Liver (tissue), 9 donors: ENCODE measurements around the gene TMEM145. TPM values are rescaled to one million over a fixed set of nuclear protein-coding genes. Genes with fewer than 3 reads are reported as not detected.

Experiments
- DNase-seq: peaks from one replicate; pipeline ENCODE4 v3.0.0-alpha.2; 2017; ENCODE audit warnings: low spot score
- H3K27ac ChIP-seq, 2 donors: one replicate each; pipeline ENCODE4 v1.7.0; 2013; ENCODE audit warnings: inconsistent platforms in 2 of 2, low read length in 2 of 2, control low read depth in 1 of 2, low read depth in 1 of 2, mild to moderate bottlenecking in 1 of 2
- H3K27me3 ChIP-seq, 4 donors: one replicate each; pipeline versions ENCODE4 v1.6.1 to v1.7.0; 2013; ENCODE audit warnings: low read length in 3 of 4, inconsistent platforms in 1 of 4, mild to moderate bottlenecking in 1 of 4, moderate library complexity in 1 of 4; ENCODE audit not compliant: control insufficient read depth in 4 of 4, insufficient read depth in 4 of 4
- H3K36me3 ChIP-seq, 4 donors: one replicate each; pipeline versions ENCODE4 v1.6.1 to v1.7.0; 2013; ENCODE audit warnings: low read length in 3 of 4, mild to moderate bottlenecking in 3 of 4, low read depth in 1 of 4, moderate library complexity in 1 of 4; ENCODE audit not compliant: control insufficient read depth in 4 of 4, insufficient read depth in 3 of 4
- H3K4me1 ChIP-seq, 4 donors: one replicate each; pipeline versions ENCODE4 v1.6.1 to v1.7.0; 2013; ENCODE audit warnings: low read length in 3 of 4, mild to moderate bottlenecking in 3 of 4, moderate library complexity in 1 of 4; ENCODE audit not compliant: control insufficient read depth in 4 of 4, insufficient read depth in 4 of 4
- H3K4me3 ChIP-seq, 3 donors: one replicate each; pipeline versions ENCODE4 v1.6.1 to v1.7.0; 2013; ENCODE audit warnings: low read length in 3 of 3, control low read depth in 1 of 3, low read depth in 1 of 3, mild to moderate bottlenecking in 1 of 3
- H3K9ac ChIP-seq, 2 donors: one replicate each; pipeline ENCODE4 v1.7.0; 2013; ENCODE audit warnings: low read length in 2 of 2, mild to moderate bottlenecking in 2 of 2, moderate library complexity in 2 of 2, control low read depth in 1 of 2, low read depth in 1 of 2
- H3K9me3 ChIP-seq, 4 donors: one replicate each; pipeline versions ENCODE4 v1.6.1 to v1.7.0; 2013; ENCODE audit warnings: low read length in 3 of 4; ENCODE audit not compliant: control insufficient read depth in 4 of 4
- EGR1 ChIP-seq, 2 donors: IDR thresholded peaks; 2 replicates each; pipeline ENCODE4 v1.6.1; 2016 to 2018; ENCODE audit warnings: antibody characterized with exemption in 2 of 2, low read depth in 2 of 2
- FOXA1 ChIP-seq: IDR thresholded peaks from 2 replicates; pipeline ENCODE4 v1.6.1; 2016; ENCODE audit warnings: antibody characterized with exemption
- FOXA2 ChIP-seq: IDR thresholded peaks from 2 replicates; pipeline ENCODE4 v1.6.1; 2016; ENCODE audit warnings: antibody characterized with exemption
- GABPA ChIP-seq, 2 donors: IDR thresholded peaks in 1 of 2; conservative IDR thresholded peaks in 1 of 2; 2 replicates each; pipeline ENCODE4 v1.6.1; 2016; ENCODE audit warnings: antibody characterized with exemption in 2 of 2, mild to moderate bottlenecking in 1 of 2, moderate library complexity in 1 of 2
- HNF4A ChIP-seq, 2 donors: conservative IDR thresholded peaks; 2 replicates each; pipeline ENCODE4 v1.6.1; 2016; ENCODE audit warnings: antibody characterized with exemption in 2 of 2, mild to moderate bottlenecking in 2 of 2
- HNF4G ChIP-seq: IDR thresholded peaks from 2 replicates; pipeline ENCODE4 v1.6.1; 2016; ENCODE audit warnings: antibody characterized with exemption
- JUND ChIP-seq, 2 donors: IDR thresholded peaks; 2 replicates each; pipeline ENCODE4 v1.6.1; 2016; ENCODE audit warnings: antibody characterized with exemption in 2 of 2
- NR2F2 ChIP-seq: IDR thresholded peaks from 2 replicates; pipeline ENCODE4 v1.6.1; 2016; ENCODE audit warnings: antibody characterized with exemption
- RAD21 ChIP-seq, 2 donors: IDR thresholded peaks; 2 replicates each; pipeline ENCODE4 v1.6.1; 2016; ENCODE audit warnings: antibody characterized with exemption in 2 of 2, mild to moderate bottlenecking in 2 of 2
- RXRA ChIP-seq, 2 donors: IDR thresholded peaks; 2 replicates each; pipeline ENCODE4 v1.6.1; 2017 to 2018; ENCODE audit warnings: antibody characterized with exemption in 2 of 2, mild to moderate bottlenecking in 1 of 2
- SP1 ChIP-seq: IDR thresholded peaks from 2 replicates; pipeline ENCODE4 v1.6.1; 2018; ENCODE audit warnings: antibody characterized with exemption, mild to moderate bottlenecking
- YY1 ChIP-seq: IDR thresholded peaks from 2 replicates; pipeline ENCODE4 v1.6.1; 2016; ENCODE audit warnings: antibody characterized with exemption, mild to moderate bottlenecking
- WGBS: extraction: QIAGEN DNeasy Blood & Tissue Kit; methylation state at CpG from one replicate; pipeline ENCODE4 v1.1.7; 2013; 5-methylcytosine and 5-hydroxymethylcytosine counted together
- polyA plus RNA-seq, 2 donors: library from polyadenylated mRNA; stranded (reverse) in 1 of 2; unstranded in 1 of 2; fragments of 200-250 nt in 1 of 2; fragments of >200 nt in 1 of 2; fragmentation: Nextera tagmentation in 1 of 2; extraction: Ambion mirVana in 1 of 2; gene quantifications; one replicate each; pipeline versions ENCODE4 v1.2.1 to v1.2.3, GENCODE V29; 2013 to 2015
- total RNA-seq, 2 donors: library from RNA; depleted of rRNA; stranded (reverse); fragments of >200 nt; gene quantifications; one replicate each; pipeline ENCODE4 v1.2.3, GENCODE V29; 2014
- TF ChIP-seq, protein P1 (sequence below): fragments of 150-350 bp; IDR thresholded peaks from 2 replicates; pipeline ENCODE4 v1.5.1; 2017; ENCODE audit warnings: improper control_type of control experiment, low read depth, low read length; ENCODE audit not compliant: missing input control
- TF ChIP-seq, protein P2 (sequence below): IDR thresholded peaks from 2 replicates; pipeline ENCODE4 v1.6.1; 2016; ENCODE audit warnings: antibody characterized with exemption
- TF ChIP-seq, protein P3 (sequence below): IDR thresholded peaks from 2 replicates; pipeline ENCODE4 v1.6.1; 2016; ENCODE audit warnings: antibody characterized with exemption
- TF ChIP-seq, protein P4 (sequence below): IDR thresholded peaks from 2 replicates; pipeline ENCODE4 v1.6.1; 2016; ENCODE audit warnings: antibody characterized with exemption, mild to moderate bottlenecking
- TF ChIP-seq, protein P5 (sequence below): IDR thresholded peaks from 2 replicates; pipeline ENCODE4 v1.6.1; 2016; ENCODE audit warnings: antibody characterized with exemption
- donor health status: healthy.
- donor health status: healthy.
- donor health status: healthy.
- donor health status: healthy.
- donor health status: healthy.

The TMEM145 gene
- total and polyA plus RNA-seq, 4 donors: 0.02 to 0.08 TPM; not detected in 2

DNA sequence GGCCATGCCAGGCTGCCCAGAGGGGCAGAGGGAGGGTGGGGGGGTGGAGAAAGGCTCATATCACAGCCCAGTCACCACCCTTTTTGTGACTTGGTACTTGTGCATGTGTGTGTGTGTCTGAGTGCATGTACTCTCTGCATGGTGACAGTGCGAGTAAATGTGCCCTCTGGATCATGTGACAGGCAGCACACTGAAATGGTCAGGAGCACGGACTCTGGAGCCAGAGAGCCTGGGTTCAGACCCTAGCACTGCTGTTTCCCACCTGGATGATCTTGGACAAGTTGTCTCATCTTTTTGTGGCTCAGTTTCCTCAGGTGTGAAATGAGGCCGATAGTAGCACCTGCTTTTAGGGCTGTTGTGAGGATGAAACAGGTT lies 42.1 kb upstream of the TMEM145 start:
- peaks cover 6 to 35% (median 21%) of the 10 kb centered on the region in 4 donors for H3K4me1 ChIP-seq
- peak overlapping the region; percentile 88 to 99 for H3K9ac ChIP-seq
- H3K27me3 ChIP-seq: no peaks in the 10 kb centered on the region
- H3K27ac ChIP-seq: peak overlapping the region; percentile 81 to 91
- DNase-seq: no peak
- peaks cover 5 to 21% (median 10%) of the 10 kb centered on the region in 4 donors for H3K36me3 ChIP-seq
- peak overlapping the region in 2 of 3 donors; percentile 69 to 78 for H3K4me3 ChIP-seq
- WGBS: 23% methylated on average over 3 of the region's 3 CpGs
- TF ChIP-seq, protein P1, sequence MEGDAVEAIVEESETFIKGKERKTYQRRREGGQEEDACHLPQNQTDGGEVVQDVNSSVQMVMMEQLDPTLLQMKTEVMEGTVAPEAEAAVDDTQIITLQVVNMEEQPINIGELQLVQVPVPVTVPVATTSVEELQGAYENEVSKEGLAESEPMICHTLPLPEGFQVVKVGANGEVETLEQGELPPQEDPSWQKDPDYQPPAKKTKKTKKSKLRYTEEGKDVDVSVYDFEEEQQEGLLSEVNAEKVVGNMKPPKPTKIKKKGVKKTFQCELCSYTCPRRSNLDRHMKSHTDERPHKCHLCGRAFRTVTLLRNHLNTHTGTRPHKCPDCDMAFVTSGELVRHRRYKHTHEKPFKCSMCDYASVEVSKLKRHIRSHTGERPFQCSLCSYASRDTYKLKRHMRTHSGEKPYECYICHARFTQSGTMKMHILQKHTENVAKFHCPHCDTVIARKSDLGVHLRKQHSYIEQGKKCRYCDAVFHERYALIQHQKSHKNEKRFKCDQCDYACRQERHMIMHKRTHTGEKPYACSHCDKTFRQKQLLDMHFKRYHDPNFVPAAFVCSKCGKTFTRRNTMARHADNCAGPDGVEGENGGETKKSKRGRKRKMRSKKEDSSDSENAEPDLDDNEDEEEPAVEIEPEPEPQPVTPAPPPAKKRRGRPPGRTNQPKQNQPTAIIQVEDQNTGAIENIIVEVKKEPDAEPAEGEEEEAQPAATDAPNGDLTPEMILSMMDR: no peak
- TF ChIP-seq SP1 (no peak), FOXA2 (peak; percentile 21), HNF4G (peak; percentile 37), RAD21 (IDR thresholded peaks at IDR 0.05) (no peak), GABPA (IDR thresholded peaks at IDR 0.05 in 1 of 2, conservative IDR thresholded peaks at IDR 0.05 in 1 of 2) (no peak), FOXA1 (peak; percentile 24), NR2F2 (no peak), RXRA (IDR thresholded peaks at IDR 0.05) (peak in 1 of 2 donors; percentile 42), HNF4A (conservative IDR thresholded peaks at IDR 0.05) (peak; percentile 82 to 89), JUND (IDR thresholded peaks at IDR 0.05) (no peak), YY1 (peak; percentile 26), EGR1 (IDR thresholded peaks at IDR 0.05; ENCODE audit: low read depth in 2 of 2) (no peak)
- TF ChIP-seq, protein P2, sequence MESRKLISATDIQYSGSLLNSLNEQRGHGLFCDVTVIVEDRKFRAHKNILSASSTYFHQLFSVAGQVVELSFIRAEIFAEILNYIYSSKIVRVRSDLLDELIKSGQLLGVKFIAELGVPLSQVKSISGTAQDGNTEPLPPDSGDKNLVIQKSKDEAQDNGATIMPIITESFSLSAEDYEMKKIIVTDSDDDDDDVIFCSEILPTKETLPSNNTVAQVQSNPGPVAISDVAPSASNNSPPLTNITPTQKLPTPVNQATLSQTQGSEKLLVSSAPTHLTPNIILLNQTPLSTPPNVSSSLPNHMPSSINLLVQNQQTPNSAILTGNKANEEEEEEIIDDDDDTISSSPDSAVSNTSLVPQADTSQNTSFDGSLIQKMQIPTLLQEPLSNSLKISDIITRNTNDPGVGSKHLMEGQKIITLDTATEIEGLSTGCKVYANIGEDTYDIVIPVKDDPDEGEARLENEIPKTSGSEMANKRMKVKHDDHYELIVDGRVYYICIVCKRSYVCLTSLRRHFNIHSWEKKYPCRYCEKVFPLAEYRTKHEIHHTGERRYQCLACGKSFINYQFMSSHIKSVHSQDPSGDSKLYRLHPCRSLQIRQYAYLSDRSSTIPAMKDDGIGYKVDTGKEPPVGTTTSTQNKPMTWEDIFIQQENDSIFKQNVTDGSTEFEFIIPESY: no peak
- TF ChIP-seq, protein P3, sequence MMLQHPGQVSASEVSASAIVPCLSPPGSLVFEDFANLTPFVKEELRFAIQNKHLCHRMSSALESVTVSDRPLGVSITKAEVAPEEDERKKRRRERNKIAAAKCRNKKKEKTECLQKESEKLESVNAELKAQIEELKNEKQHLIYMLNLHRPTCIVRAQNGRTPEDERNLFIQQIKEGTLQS: no peak
- TF ChIP-seq, protein P4, sequence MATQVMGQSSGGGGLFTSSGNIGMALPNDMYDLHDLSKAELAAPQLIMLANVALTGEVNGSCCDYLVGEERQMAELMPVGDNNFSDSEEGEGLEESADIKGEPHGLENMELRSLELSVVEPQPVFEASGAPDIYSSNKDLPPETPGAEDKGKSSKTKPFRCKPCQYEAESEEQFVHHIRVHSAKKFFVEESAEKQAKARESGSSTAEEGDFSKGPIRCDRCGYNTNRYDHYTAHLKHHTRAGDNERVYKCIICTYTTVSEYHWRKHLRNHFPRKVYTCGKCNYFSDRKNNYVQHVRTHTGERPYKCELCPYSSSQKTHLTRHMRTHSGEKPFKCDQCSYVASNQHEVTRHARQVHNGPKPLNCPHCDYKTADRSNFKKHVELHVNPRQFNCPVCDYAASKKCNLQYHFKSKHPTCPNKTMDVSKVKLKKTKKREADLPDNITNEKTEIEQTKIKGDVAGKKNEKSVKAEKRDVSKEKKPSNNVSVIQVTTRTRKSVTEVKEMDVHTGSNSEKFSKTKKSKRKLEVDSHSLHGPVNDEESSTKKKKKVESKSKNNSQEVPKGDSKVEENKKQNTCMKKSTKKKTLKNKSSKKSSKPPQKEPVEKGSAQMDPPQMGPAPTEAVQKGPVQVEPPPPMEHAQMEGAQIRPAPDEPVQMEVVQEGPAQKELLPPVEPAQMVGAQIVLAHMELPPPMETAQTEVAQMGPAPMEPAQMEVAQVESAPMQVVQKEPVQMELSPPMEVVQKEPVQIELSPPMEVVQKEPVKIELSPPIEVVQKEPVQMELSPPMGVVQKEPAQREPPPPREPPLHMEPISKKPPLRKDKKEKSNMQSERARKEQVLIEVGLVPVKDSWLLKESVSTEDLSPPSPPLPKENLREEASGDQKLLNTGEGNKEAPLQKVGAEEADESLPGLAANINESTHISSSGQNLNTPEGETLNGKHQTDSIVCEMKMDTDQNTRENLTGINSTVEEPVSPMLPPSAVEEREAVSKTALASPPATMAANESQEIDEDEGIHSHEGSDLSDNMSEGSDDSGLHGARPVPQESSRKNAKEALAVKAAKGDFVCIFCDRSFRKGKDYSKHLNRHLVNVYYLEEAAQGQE: no peak
- TF ChIP-seq, protein P5, sequence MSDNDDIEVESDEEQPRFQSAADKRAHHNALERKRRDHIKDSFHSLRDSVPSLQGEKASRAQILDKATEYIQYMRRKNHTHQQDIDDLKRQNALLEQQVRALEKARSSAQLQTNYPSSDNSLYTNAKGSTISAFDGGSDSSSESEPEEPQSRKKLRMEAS: no peak
- no peaks in the 10 kb centered on the region for H3K9me3 ChIP-seq
